H9 (cell line): ENCODE data around the gene CMTM7. TPM values are rescaled to one million over a fixed set of nuclear protein-coding genes. Genes with fewer than 3 reads are reported as not detected.
A peak's percentile ranks its signal among the peaks of the same experiment; 100 is the strongest.
"Not testable (repeated sequence)": the region's sequence is repeated elsewhere in the genome, so short reads cannot be mapped to it uniquely, and the experiment has no call there.

ENCODE experiments used
- DNase-seq: peaks from one replicate; pipeline ENCODE4 v3.0.0-alpha.2; 2017
- H2AFZ ChIP-seq: one replicate; pipeline ENCODE4 v1.6.1; 2013; ENCODE audit warnings: mild to moderate bottlenecking, low read length, control low read depth, moderate library complexity
- H2AK5ac ChIP-seq: 2 replicates; pipeline ENCODE4 v1.6.1; 2013; ENCODE audit warnings: low read length, control low read depth, mixed read lengths; ENCODE audit not compliant: insufficient read length
- H2BK120ac ChIP-seq: one replicate; pipeline ENCODE4 v1.6.1; 2013; ENCODE audit warnings: low read depth, mild to moderate bottlenecking, low read length, control low read depth, inconsistent platforms; ENCODE audit not compliant: poor library complexity, severe bottlenecking
- H2BK12ac ChIP-seq: 2 replicates; pipeline ENCODE4 v1.6.1; 2013; ENCODE audit warnings: low read length, control low read depth, mixed read lengths, low read depth; ENCODE audit not compliant: insufficient read length
- H2BK15ac ChIP-seq: 2 replicates; pipeline ENCODE4 v1.6.1; 2013; ENCODE audit warnings: low read depth, low read length, control low read depth
- H2BK20ac ChIP-seq: one replicate; pipeline ENCODE4 v1.6.1; 2013; ENCODE audit warnings: low read depth, mild to moderate bottlenecking, low read length, control low read depth, inconsistent platforms; ENCODE audit not compliant: poor library complexity, severe bottlenecking
- H2BK5ac ChIP-seq: 2 replicates; pipeline ENCODE4 v1.6.1; 2013; ENCODE audit warnings: low read length, control low read depth, mixed read lengths; ENCODE audit not compliant: insufficient read length
- H3K14ac ChIP-seq: 2 replicates; pipeline ENCODE4 v1.6.1; 2013; ENCODE audit warnings: low read length, control low read depth; ENCODE audit not compliant: insufficient read depth
- H3K18ac ChIP-seq: 2 replicates; pipeline ENCODE4 v1.6.1; 2013; ENCODE audit warnings: low read depth, mild to moderate bottlenecking, mixed read lengths, low read length, control low read depth; ENCODE audit not compliant: insufficient read length
- H3K23ac ChIP-seq: 2 replicates; pipeline ENCODE4 v1.6.1; 2013; ENCODE audit warnings: low read length, control low read depth, mixed read lengths, low read depth; ENCODE audit not compliant: insufficient read length
- H3K23me2 ChIP-seq: 2 replicates; pipeline ENCODE4 v1.6.1; 2013; ENCODE audit warnings: low read depth, mild to moderate bottlenecking, mixed read lengths, low read length, control low read depth; ENCODE audit not compliant: insufficient read length, poor library complexity, severe bottlenecking
- H3K27ac ChIP-seq: 2 replicates; pipeline ENCODE4 v1.5.1; 2013; ENCODE audit warnings: low read length, control low read depth, mixed read lengths, low read depth; ENCODE audit not compliant: insufficient read length
- H3K27me3 ChIP-seq: 2 replicates; pipeline ENCODE4 v1.6.1; 2013; ENCODE audit warnings: low read length, control low read depth, inconsistent platforms; ENCODE audit not compliant: insufficient read depth
- H3K4ac ChIP-seq: 2 replicates; pipeline ENCODE4 v1.6.1; 2013; ENCODE audit warnings: low read depth, mild to moderate bottlenecking, control low read depth, inconsistent platforms, low read length, moderate library complexity
- H3K4me1 ChIP-seq: 2 replicates; pipeline ENCODE4 v1.6.1; 2013; ENCODE audit warnings: low read length, control low read depth, inconsistent platforms; ENCODE audit not compliant: insufficient read depth
- H3K4me2 ChIP-seq: 2 replicates; pipeline ENCODE4 v1.6.1; 2013; ENCODE audit warnings: low read length, control low read depth, mixed read lengths; ENCODE audit not compliant: insufficient read length, insufficient read depth
- H3K56ac ChIP-seq: 2 replicates; pipeline ENCODE4 v1.6.1; 2013; ENCODE audit warnings: low read depth, mild to moderate bottlenecking, mixed read lengths, low read length, control low read depth; ENCODE audit not compliant: insufficient read length
- H3K79me1 ChIP-seq: 2 replicates; pipeline ENCODE4 v1.6.1; 2013; ENCODE audit warnings: low read depth, mild to moderate bottlenecking, moderate library complexity, low read length, control low read depth, inconsistent platforms; ENCODE audit not compliant: insufficient read depth, poor library complexity, severe bottlenecking
- H3K79me2 ChIP-seq: 2 replicates; pipeline ENCODE4 v1.6.1; 2013; ENCODE audit warnings: low read length, control low read depth, inconsistent platforms; ENCODE audit not compliant: insufficient read depth
- H3K9ac ChIP-seq: 2 replicates; pipeline ENCODE4 v1.6.1; 2013; ENCODE audit warnings: low read length, control low read depth, mixed read lengths; ENCODE audit not compliant: insufficient read length; ENCODE audit errors: extremely low read depth
- H3K9me3 ChIP-seq: one replicate; pipeline ENCODE4 v1.6.1; 2013; ENCODE audit warnings: low read depth, low read length, inconsistent platforms; ENCODE audit not compliant: control insufficient read depth
- H3T11ph ChIP-seq: one replicate; pipeline ENCODE4 v1.6.1; 2013; ENCODE audit warnings: mild to moderate bottlenecking, low read length, control low read depth, inconsistent platforms
- H4K20me1 ChIP-seq: one replicate; pipeline ENCODE4 v1.6.1; 2013; ENCODE audit not compliant: control insufficient read depth, insufficient read length, insufficient read depth
- H4K5ac ChIP-seq: 2 replicates; pipeline ENCODE4 v1.6.1; 2013; ENCODE audit warnings: low read depth, mild to moderate bottlenecking, mixed read lengths, low read length, control low read depth; ENCODE audit not compliant: insufficient read length
- H4K8ac ChIP-seq: replicated peaks from 2 replicates; pipeline ENCODE4 v1.6.1; 2013; ENCODE audit warnings: low read length, control low read depth, mixed read lengths, low read depth; ENCODE audit not compliant: insufficient read length
- H4K91ac ChIP-seq: 2 replicates; pipeline ENCODE4 v1.6.1; 2013; ENCODE audit warnings: low read depth, mild to moderate bottlenecking, moderate library complexity, mixed read lengths, low read length, control low read depth; ENCODE audit not compliant: insufficient read length
- H3K27ac Mint-ChIP-seq, 3 experiments: 2 replicates in 2 of 3; 3 replicates in 1 of 3; pipeline ENCODE4 v1.8.0; 2020 to 2021; ENCODE audit warnings: mixed read lengths in 3 of 3, mild to moderate bottlenecking in 1 of 3, moderate library complexity in 1 of 3
- H3K27me3 Mint-ChIP-seq: 2 replicates; pipeline ENCODE4 v1.8.0; 2021; ENCODE audit warnings: low read depth, mild to moderate bottlenecking, moderate library complexity, mixed read lengths
- H3K36me3 Mint-ChIP-seq, 3 experiments: 2 replicates in 2 of 3; 3 replicates in 1 of 3; pipeline ENCODE4 v1.8.0; 2020 to 2021; ENCODE audit warnings: low read depth in 3 of 3, mixed read lengths in 3 of 3; ENCODE audit not compliant: insufficient read depth in 1 of 3
- H3K4me1 Mint-ChIP-seq, 2 experiments: 2 replicates each; pipeline ENCODE4 v1.8.0; 2020; ENCODE audit warnings: mixed read lengths in 2 of 2
- H3K4me3 Mint-ChIP-seq, 2 experiments: 2 replicates in 1 of 2; 3 replicates in 1 of 2; pipeline ENCODE4 v1.8.0; 2020 to 2021; ENCODE audit warnings: mild to moderate bottlenecking in 2 of 2, mixed read lengths in 2 of 2, moderate library complexity in 1 of 2
- H3K9me3 Mint-ChIP-seq, 2 experiments: 2 replicates in 1 of 2; 3 replicates in 1 of 2; pipeline ENCODE4 v1.8.0; 2020; ENCODE audit warnings: mild to moderate bottlenecking in 2 of 2, mixed read lengths in 2 of 2, moderate library complexity in 1 of 2
- WGBS: extraction: QIAGEN DNeasy Blood & Tissue Kit; methylation state at CpG from one replicate; pipeline ENCODE4 v1.1.7; 2013; ENCODE audit warnings: missing lambda C conversion rate, low lambda C conversion rate, mixed read lengths; ENCODE audit not compliant: insufficient read length; ENCODE audit errors: extremely low coverage; 5-methylcytosine and 5-hydroxymethylcytosine counted together
- total RNA-seq: library from RNA; stranded (reverse); gene quantifications from 2 replicates; pipeline ENCODE4 v1.2.1, GENCODE V29; 2021

Gene CMTM7
- total RNA-seq, 1 experiment from 2014 or later: 23.9 TPM

DNA sequence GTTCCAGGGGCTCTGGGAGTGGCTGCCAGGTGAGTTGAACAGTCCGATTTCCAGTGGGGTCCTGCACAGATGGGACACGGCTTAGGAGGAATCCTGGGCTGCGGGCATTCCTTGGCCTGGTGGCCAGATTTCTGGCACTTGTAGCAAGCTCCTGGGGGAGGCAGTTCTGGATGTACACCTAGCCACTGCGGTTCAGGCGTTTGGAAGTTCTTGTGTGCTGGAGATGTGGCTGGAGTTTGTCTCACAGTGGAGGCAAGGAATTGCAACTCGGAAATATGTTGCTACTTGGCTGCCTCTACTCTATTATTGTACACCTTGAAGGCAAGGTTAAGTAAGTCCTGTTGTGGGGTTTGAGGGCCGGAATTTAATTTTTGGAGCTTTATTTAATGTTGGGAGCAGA is 73.1 kb downstream of the CMTM7 start:
- not testable (repeated sequence) for H3K23me2 ChIP-seq, H2BK120ac ChIP-seq, H2BK12ac ChIP-seq, H2BK15ac ChIP-seq, H3K36me3 Mint-ChIP-seq, H3K79me2 ChIP-seq, H4K91ac ChIP-seq, H3K27ac ChIP-seq, H3K4me1 ChIP-seq, H2AFZ ChIP-seq, H3T11ph ChIP-seq, H2AK5ac ChIP-seq, H2BK20ac ChIP-seq, H3K4ac ChIP-seq, H3K56ac ChIP-seq, H3K79me1 ChIP-seq, H3K14ac ChIP-seq, H3K23ac ChIP-seq, H3K9me3 Mint-ChIP-seq, DNase-seq, H3K27me3 ChIP-seq, H3K27me3 Mint-ChIP-seq, H3K9ac ChIP-seq, H3K4me2 ChIP-seq, H4K5ac ChIP-seq, H2BK5ac ChIP-seq, H4K8ac ChIP-seq, H3K9me3 ChIP-seq, H4K20me1 ChIP-seq, H3K18ac ChIP-seq, H3K4me3 Mint-ChIP-seq
- Mint-ChIP-seq H3K27ac (peak overlapping the region in 1 of 3 experiments; percentile 41; a peak in 1 of 7 replicates), H3K4me1 (peaks cover 13 to 16% of the 10 kb centered on the region in 2 experiments)
- WGBS: no CpG with 5 or more reads among the region's 7 CpGs

DNA sequence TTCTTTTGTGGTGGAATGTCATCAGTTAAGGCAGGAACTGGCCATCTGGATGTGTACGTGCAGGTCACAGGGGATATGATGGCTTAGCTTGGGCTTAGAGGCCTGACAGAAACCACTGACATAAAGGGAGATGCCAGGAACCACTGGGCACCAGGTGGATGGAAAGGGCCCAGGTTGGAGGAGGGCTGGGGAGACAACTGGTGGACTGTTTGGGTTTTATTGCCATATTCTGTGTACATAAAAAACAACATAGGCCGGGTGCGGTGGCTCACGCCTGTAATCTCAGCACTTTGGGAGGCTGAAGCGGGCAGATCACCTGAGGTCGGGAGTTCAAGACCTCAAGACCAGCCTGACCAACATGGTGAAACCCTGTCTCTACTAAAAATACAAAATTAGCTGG is 75.2 kb downstream of the CMTM7 start:
- not testable (repeated sequence) for H3K9me3 ChIP-seq, DNase-seq, H2BK20ac ChIP-seq, H3K27ac Mint-ChIP-seq, H2BK12ac ChIP-seq, H2BK120ac ChIP-seq, H3K27ac ChIP-seq, H3K27me3 Mint-ChIP-seq, H3K23me2 ChIP-seq, H3K4me3 Mint-ChIP-seq, H3K4me2 ChIP-seq, H3K23ac ChIP-seq, H4K5ac ChIP-seq, H3K27me3 ChIP-seq, H3K56ac ChIP-seq, H3K79me2 ChIP-seq, H3K4me1 ChIP-seq, H3K18ac ChIP-seq, H3K79me1 ChIP-seq, H3K36me3 Mint-ChIP-seq, H2AK5ac ChIP-seq, H2BK15ac ChIP-seq, H2BK5ac ChIP-seq, H3K9ac ChIP-seq, H2AFZ ChIP-seq, H4K91ac ChIP-seq, H3K9me3 Mint-ChIP-seq, H3K14ac ChIP-seq, H4K8ac ChIP-seq, H4K20me1 ChIP-seq, H3K4ac ChIP-seq, H3T11ph ChIP-seq
- H3K4me1 Mint-ChIP-seq: peaks cover 10 to 13% of the 10 kb centered on the region in 2 experiments
- no CpG with 5 or more reads among the region's 6 CpGs for WGBS
